HG03280 (cell line): ENCODE results near the gene IRF2.

Experiments
- ATAC-seq: cut with Tn5 transposase; IDR thresholded peaks from one replicate; pipeline ENCODE4 v1.9.1; 2021; ENCODE audit warnings: mild to moderate bottlenecking, moderate library complexity; ENCODE audit not compliant: unreplicated experiment

IRF2 gene

DNA sequence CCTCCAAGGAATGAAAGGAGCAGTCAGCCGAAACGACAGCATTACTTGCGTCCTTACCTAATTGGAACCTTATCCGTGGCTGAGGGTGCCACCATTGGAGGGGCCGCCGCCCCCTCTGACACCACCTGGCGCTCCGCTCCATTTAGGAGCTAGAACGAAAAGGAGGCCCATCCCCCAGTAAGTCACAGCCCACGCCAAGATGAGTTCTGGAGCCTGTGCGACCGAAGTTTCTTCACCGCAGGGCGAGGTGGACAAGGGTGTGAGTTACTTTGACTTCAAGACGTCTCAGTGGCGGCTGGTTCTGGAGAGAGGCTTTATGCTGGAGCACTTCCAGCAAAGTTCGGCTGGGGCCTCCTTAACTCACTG, 729 bp upstream of the IRF2 start:
- peak; percentile 8 for ATAC-seq

GRCh38 chr4:184473499-184474262, 669 bp downstream of the IRF2 start:
- ATAC-seq: no peak

GRCh38 chr4:184472614-184473498, 1.5 kb downstream of the IRF2 start:
- ATAC-seq: peak; percentile 27

DNA sequence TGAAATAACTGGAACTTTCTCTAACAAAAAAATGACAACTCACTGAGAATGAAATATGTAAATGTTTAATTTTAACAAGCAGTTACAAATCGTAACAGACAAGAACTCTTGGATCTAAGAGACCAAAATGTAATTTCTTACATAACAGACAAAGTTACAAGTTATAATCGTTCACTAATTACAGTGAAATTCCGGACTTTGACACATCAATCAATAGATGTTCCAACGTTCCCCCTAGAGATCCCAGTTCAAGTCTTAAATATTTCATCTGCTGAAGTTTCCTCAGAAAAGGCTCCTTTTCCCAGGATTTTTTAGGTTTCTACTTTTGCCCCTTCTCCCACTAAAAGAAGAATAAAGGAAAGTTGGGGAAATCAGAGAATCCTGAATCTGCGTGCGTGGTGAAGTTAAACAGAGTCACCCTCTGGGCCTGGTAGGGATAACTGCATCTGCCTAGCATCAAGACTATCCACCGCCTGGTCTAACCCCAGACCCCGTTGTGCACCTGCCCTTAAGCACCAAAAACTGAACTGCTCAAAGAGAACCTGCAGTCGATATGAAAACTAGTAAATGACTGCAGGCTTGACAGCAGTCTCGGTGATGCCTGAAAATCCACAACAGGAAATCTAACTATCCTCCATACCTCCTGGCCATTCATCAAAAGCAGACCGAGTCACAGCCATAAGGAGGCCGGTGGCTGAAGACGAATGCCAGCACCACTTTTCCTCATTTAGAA, 2.3 kb downstream of the IRF2 start:
- ATAC-seq: no peak

- no peak for ATAC-seq
These were observed 3.6 kb downstream of the IRF2 start for GRCh38 chr4:184470785-184471110.

DNA sequence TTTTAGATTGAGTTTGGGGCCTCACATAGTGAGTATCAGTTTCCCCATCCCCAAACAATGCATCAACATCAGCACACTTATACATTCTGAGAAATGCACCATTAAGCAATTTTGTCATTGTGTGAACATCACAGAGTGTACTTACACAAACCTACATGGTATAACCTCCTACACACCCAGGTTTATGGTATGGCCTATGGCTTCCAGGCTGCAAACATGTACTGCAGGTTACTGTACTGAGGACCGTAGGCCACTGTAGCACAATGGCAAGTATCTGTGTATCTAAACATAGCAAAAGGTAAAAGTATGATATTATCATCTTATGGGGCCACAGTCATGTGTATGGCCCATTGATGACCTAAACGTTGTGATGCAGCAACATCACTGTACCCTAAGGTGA, 7.7 kb downstream of the IRF2 start:
- ATAC-seq: no peak

DNA sequence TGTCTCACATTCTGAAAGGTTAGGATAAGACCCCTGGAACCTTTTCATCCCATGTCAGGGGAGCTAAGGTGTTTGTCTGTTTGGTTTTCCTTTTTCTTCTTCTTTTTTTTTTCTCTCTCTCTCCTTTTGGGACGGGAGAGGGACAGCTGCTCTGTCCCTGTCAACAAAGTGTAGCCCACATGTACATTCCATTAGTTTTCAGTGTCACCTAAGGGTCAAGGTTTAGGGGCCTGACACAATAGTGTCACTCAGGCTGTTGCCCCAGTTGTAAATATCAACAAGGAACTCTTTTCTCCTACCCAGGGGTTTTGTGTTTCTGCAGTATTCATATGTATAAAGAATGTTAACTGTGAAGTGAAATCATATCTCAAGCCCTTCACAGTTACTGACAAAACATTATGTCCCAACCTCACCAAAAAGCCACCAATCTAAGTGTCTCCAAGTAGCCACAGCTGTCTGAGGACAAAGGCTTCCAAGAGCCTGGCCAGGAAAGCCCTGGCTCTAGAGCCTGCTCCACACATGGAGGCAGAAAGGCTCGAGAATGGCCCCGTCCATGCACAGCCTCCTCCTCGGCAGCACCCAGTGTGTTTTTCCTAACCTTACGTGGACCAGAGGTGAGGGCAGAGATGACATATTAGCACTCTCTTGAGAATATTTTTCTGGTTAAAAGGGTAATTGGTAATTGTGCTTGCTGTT, 9.4 kb downstream of the IRF2 start:
- no peak for ATAC-seq

DNA sequence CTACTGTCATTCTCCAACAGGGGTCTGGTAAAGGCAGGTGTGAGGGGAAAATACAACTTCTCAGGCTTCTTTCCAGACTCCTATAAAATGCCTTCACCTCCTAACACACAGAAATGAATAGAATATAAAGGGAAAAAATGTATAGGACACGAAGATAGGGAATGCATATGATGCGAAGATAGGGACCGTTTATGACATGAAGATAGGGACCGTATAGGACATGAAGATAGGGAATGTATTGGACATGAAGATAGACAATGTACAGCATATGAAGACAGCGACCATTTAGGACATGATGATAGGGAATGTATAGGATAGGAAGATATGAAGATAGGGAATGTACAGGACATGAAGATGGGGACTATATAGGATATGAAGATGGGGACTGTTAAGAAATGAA, 10.5 kb downstream of the IRF2 start:
- no peak for ATAC-seq

DNA sequence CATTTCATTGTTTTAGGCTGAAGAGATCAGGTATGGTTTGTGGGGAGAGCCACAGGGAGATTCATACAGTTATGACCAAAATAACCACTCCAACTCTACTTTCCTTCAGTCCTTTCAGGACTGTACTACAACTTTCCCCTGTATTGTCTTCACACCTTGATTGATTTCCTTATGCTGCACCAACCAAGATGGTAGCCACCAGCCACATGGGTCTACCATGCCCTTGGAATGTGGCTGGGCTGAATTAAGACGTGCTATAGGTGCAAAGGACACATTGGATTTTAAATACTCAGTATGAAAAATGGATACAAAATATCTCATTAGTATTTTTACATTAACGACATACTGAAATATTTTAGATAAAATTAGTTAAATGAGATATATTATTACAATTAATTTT, 11.2 kb downstream of the IRF2 start:
- ATAC-seq: no peak

DNA sequence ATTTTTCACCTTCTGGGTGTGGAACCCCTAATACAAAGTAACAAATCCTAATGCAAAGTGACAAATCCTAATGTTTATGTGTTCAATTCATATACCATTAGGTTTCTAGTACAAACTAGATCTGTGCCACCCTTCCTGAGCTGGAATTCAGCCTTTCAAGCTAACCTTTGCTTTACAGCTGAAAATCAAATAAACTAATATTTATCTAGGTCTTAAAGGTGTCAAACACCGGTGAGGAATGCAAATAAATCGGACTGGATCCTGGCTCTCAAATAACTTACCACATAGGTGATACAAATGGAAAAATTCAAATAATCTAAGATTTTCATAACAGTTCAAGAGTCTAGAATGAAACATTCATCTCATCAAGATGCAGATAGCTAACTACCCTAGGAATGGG, 11.6 kb downstream of the IRF2 start:
- ATAC-seq: no peak

- ATAC-seq: no peak
These were observed 12.5 kb downstream of the IRF2 start for GRCh38 chr4:184461711-184462441.

DNA sequence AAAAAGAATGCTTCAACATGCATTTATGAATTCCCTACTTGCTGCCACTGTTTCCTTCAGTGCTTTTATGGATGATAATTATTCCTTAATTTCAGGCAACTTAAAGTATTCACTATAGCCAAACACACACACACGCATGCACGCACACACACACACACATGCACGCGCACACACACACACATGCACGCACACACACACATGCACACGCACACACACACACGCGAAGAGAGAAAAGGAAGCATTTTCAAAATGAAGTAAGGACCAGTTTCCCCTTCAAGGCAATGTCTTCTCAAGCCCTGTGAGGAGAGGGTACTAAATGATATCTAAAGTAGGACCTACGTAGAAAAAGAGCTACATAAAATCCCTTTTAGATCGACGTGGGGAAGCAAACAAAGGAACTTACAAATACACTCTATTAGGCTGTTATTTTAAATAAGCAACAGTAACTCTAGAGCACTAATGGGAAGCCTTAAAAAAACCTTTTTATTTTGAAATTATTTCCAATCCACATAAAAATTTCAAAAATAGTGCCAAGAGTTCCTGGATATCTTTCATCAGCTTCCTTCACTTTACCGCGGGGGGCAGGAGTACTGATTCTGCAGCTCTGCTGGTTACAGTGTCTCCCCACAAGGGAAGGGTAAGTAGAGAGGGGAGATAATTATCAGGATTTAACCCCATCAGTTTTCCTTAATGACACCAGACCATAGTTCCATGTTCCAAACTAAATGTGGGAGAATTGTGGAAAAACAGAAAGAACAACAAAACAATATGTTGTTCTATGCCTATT, 13.7 kb downstream of the IRF2 start:
- no peak for ATAC-seq

GRCh38 chr4:184459413-184459812, 14.9 kb downstream of the IRF2 start:
- no peak for ATAC-seq

DNA sequence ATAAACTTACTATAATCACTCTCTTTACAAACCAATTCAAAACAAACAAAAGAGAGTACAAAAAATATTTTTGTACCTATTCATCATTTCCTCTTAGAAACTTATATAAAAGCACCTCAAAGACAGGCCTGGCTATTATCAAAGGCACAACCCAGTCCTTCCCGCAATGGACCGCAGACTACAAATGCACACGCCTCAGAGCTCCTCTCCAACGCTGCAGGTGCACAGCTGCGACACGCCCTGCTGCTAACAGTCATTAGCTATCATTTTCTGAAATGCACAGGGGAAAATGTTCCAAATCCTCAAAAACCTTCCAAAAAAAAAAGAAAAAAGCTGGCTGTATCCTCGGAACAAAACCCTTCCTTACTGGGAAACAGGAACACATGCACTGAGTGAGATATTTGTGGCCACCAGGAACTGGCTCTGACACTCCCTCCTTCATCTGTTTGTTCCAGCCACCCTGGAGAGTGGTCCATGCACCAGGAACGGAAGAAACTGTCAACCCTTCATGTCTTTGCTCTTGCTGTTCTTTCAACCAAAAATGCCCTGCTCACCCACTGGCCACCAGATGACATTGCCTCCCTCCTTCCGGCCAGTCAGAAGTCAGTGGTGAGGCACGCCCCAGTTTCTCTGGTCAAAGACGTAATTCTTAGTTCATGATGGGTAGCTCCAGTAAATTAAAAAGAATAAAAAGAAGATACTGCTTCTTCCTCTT, 16.7 kb downstream of the IRF2 start:
- ATAC-seq: no peak

DNA sequence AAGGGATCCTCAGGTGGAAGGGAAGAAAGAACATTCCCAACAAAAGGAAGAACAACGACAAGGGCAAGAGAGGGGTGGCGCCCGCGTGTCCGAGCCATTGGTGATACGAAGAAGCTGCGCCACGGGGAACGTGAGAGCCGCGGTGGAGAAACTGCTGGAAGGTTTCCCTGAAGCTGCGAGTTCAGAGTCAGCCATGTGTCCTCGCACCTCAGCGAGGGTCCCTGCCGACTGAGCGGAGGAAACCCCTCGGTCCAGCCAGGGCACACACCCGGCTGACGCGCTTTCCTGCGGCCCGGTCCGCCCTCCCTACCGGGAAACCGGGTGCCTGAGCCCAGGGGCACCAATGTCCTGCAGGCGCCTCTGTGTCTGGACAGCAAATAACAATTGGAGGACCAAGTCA, 18.0 kb downstream of the IRF2 start:
- no peak for ATAC-seq

DNA sequence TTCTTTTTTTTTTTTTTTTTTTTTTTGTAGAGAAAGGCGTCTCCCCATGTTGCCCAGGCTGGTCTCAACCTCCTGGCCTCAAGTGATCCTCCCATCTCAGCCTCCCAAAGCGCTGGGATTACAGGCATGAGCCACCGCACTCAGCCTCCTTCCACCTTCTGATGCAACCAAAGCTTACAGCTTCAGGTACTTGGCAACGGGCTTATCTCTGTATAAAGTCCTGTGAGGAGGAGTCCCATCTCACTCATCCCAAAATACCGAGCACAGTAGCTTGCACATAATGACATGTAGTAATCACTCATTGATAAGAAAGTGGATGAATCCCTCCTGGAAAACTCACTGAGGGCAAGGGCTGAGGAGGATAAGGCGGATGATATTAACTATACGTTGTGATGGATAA, 19.1 kb downstream of the IRF2 start:
- no peak for ATAC-seq

GRCh38 chr4:184453365-184454160, 20.8 kb downstream of the IRF2 start:
- ATAC-seq: peak; percentile 70

- ATAC-seq: no peak
These were observed 21.6 kb downstream of the IRF2 start for GRCh38 chr4:184452740-184453139.
